WTC11 (cell line): ENCODE measurements around the gene HTR6. TPM values are rescaled to one million over a fixed set of nuclear protein-coding genes. Genes with fewer than 3 reads are reported as not detected.

Source experiments
- ATAC-seq: fragments of 200-7000 bp; cut with Tn5 transposase; 2 replicates; pipeline ENCODE4 v1.10.0; 2021; ENCODE audit warnings: mild to moderate bottlenecking, moderate library complexity
- CTCF ChIA-PET: fragments of 300-600 bp; sonication (Branson Sonifier 250); formaldehyde crosslinking; loops from one replicate; lab custom pipeline; 2021; ENCODE audit warnings: antibody characterized with exemption; lab: Charles Lee
- POLR2A ChIA-PET: fragments of 350-600 bp; sonication (Branson Sonifier 250); formaldehyde crosslinking; loops from one replicate; lab custom pipeline; 2021; ENCODE audit warnings: antibody characterized with exemption; lab: Charles Lee
- DNase-seq: peaks from one replicate; pipeline ENCODE4 v3.0.0; 2021; ENCODE audit warnings: low spot score
- H3K27ac Mint-ChIP-seq: 2 replicates; pipeline ENCODE4 v1.8.0; 2021; ENCODE audit warnings: mixed read lengths
- H3K27me3 Mint-ChIP-seq: 2 replicates; pipeline ENCODE4 v1.8.0; 2021; ENCODE audit warnings: low read depth, mild to moderate bottlenecking, moderate library complexity, mixed read lengths
- H3K36me3 Mint-ChIP-seq: 2 replicates; pipeline ENCODE4 v1.8.0; 2021; ENCODE audit warnings: mixed read lengths
- H3K4me1 Mint-ChIP-seq: 2 replicates; pipeline ENCODE4 v1.8.0; 2022; ENCODE audit warnings: mixed read lengths
- H3K4me3 Mint-ChIP-seq: 2 replicates; pipeline ENCODE4 v1.8.0; 2021; ENCODE audit warnings: mild to moderate bottlenecking, moderate library complexity, mixed read lengths
- H3K9me3 Mint-ChIP-seq: 2 replicates; pipeline ENCODE4 v1.8.0; 2021; ENCODE audit warnings: mixed read lengths
- CBFB ChIP-seq: sonication (generic); formaldehyde crosslinking; IDR thresholded peaks from 2 replicates; pipeline ENCODE4 v1.8.1; 2022; ENCODE audit warnings: mild to moderate bottlenecking, low read depth, missing genetic modification reagents
- CREB1 ChIP-seq: sonication (generic); formaldehyde crosslinking; IDR thresholded peaks from 2 replicates; pipeline ENCODE4 v1.8.0; 2023; ENCODE audit warnings: mild to moderate bottlenecking, missing genetic modification reagents
- CREM ChIP-seq: sonication (generic); formaldehyde crosslinking; IDR thresholded peaks from 2 replicates; pipeline ENCODE4 v1.8.1; 2022; ENCODE audit warnings: mild to moderate bottlenecking, missing genetic modification reagents, moderate library complexity
- E2F1 ChIP-seq: sonication (generic); formaldehyde crosslinking; IDR thresholded peaks from 2 replicates; pipeline ENCODE4 v1.8.0; 2022; ENCODE audit warnings: mild to moderate bottlenecking, missing genetic modification reagents
- E2F4 ChIP-seq: sonication (generic); formaldehyde crosslinking; IDR thresholded peaks from 2 replicates; pipeline ENCODE4 v1.8.1; 2022; ENCODE audit warnings: low read depth, mild to moderate bottlenecking, moderate library complexity, missing genetic modification reagents, borderline replicate concordance
- ELF4 ChIP-seq: sonication (generic); formaldehyde crosslinking; IDR thresholded peaks from 2 replicates; pipeline ENCODE4 v1.8.1; 2022; ENCODE audit warnings: low read depth, mild to moderate bottlenecking, moderate library complexity, missing genetic modification reagents
- EMX1 ChIP-seq: fragments of 250-450 bp; sonication (Bioruptor Pico); IDR thresholded peaks from 2 replicates; pipeline ENCODE4 v1.8.0; 2021; ENCODE audit warnings: mild to moderate bottlenecking
- ERG ChIP-seq: fragments of 250-450 bp; sonication (Bioruptor Pico); IDR thresholded peaks from 2 replicates; pipeline ENCODE4 v1.8.0; 2021; ENCODE audit warnings: mild to moderate bottlenecking
- IRF1 ChIP-seq: sonication (generic); formaldehyde crosslinking; IDR thresholded peaks from 2 replicates; pipeline ENCODE4 v1.8.0; 2023; ENCODE audit warnings: missing genetic modification reagents
- JAZF1 ChIP-seq: fragments of 250-450 bp; sonication (Bioruptor Pico); IDR thresholded peaks from 2 replicates; pipeline ENCODE4 v1.9.0; 2021; ENCODE audit warnings: moderate library complexity, mild to moderate bottlenecking, inconsistent platforms
- MYBL2 ChIP-seq: sonication (generic); formaldehyde crosslinking; IDR thresholded peaks from 2 replicates; pipeline ENCODE4 v1.8.1; 2023; ENCODE audit warnings: mild to moderate bottlenecking, moderate library complexity, missing genetic modification reagents
- NR1H2 ChIP-seq: sonication (generic); formaldehyde crosslinking; IDR thresholded peaks from 2 replicates; pipeline ENCODE4 v1.9.0; 2021; ENCODE audit warnings: mild to moderate bottlenecking, moderate library complexity, missing genetic modification reagents
- PREB ChIP-seq: sonication (generic); formaldehyde crosslinking; IDR thresholded peaks from 2 replicates; pipeline ENCODE4 v1.8.1; 2022; ENCODE audit warnings: mild to moderate bottlenecking, missing genetic modification reagents, moderate library complexity, borderline replicate concordance
- RORB ChIP-seq: fragments of 250-450 bp; sonication (Bioruptor Pico); IDR thresholded peaks from 2 replicates; pipeline ENCODE4 v1.9.0; 2021; ENCODE audit warnings: mild to moderate bottlenecking
- SMAD3 ChIP-seq: sonication (generic); formaldehyde crosslinking; IDR thresholded peaks from 2 replicates; pipeline ENCODE4 v1.8.0; 2022; ENCODE audit warnings: missing genetic modification reagents, mild to moderate bottlenecking, borderline replicate concordance
- STAT6 ChIP-seq: sonication (generic); formaldehyde crosslinking; conservative IDR thresholded peaks from 2 replicates; pipeline ENCODE4 v1.8.1; 2023; ENCODE audit warnings: mild to moderate bottlenecking, low read depth, missing genetic modification reagents, moderate library complexity
- TCF7 ChIP-seq: sonication (generic); formaldehyde crosslinking; IDR thresholded peaks from 2 replicates; pipeline ENCODE4 v1.8.0; 2022; ENCODE audit warnings: mild to moderate bottlenecking, low read depth, missing genetic modification reagents, moderate library complexity
- ZNF232 ChIP-seq: sonication (generic); formaldehyde crosslinking; IDR thresholded peaks from 2 replicates; pipeline ENCODE4 v1.8.0; 2022; ENCODE audit warnings: mild to moderate bottlenecking, missing genetic modification reagents
- ZNF512 ChIP-seq: sonication (generic); formaldehyde crosslinking; IDR thresholded peaks from 2 replicates; pipeline ENCODE4 v1.8.1; 2022; ENCODE audit warnings: missing genetic modification reagents, borderline replicate concordance
- ZSCAN18 ChIP-seq: fragments of 250-450 bp; sonication (Bioruptor Pico); IDR thresholded peaks from 2 replicates; pipeline ENCODE4 v2.1.2; 2022; ENCODE audit warnings: mild to moderate bottlenecking, moderate library complexity
- total RNA-seq: library from RNA; stranded (reverse); gene quantifications from 3 replicates; pipeline ENCODE4 v1.2.3, GENCODE V29; 2021

The HTR6 gene
- total RNA-seq, 1 experiment from 2014 or later, result 0.90 TPM

GRCh38 chr1:19679691-19680090 lies 15.0 kb downstream of the HTR6 start:
- POLR2A ChIA-PET, result no interaction called here

GRCh38 chr1:19680644-19681043 lies 16.0 kb downstream of the HTR6 start:
- Mint-ChIP-seq H3K9me3 (no peaks in the 10 kb centered on the region), H3K36me3 (no peaks in the 10 kb centered on the region), H3K4me1 (peaks cover 7% of the 10 kb centered on the region), H3K27ac (no peak overlapping the region), H3K27me3 (peaks cover 5% of the 10 kb centered on the region), H3K4me3 (no peak overlapping the region)
- TF ChIP-seq MYBL2 (CRISPR knock-in tag) (no peak), RORB (CRISPR knock-in tag) (no peak), NR1H2 (CRISPR knock-in tag) (no peak), SMAD3 (CRISPR knock-in tag) (no peak), IRF1 (no peak), TCF7 (no peak), ZNF232 (CRISPR knock-in tag) (no peak), ERG (CRISPR knock-in tag) (no peak), JAZF1 (no peak), ZNF512 (CRISPR knock-in tag) (no peak), ELF4 (CRISPR knock-in tag) (no peak)
- ATAC-seq (no peak), DNase-seq (no peak)
- ChIA-PET CTCF (interaction anchor here (0.6 to 1.6 kb wide), 5 partner anchors 24 to 368 kb away, joined by 3 to 5 read pairs (median 3); no protein-coding TSS in a partner anchor), POLR2A (interaction anchor here (0.5 kb wide), 1 partner anchor 147 kb away, joined by 3 read pairs; no protein-coding TSS in a partner anchor)

More at GRCh38 chr1:19679691-19680090, 15.0 kb downstream of the HTR6 start:
- no peak overlapping the region for H3K27ac Mint-ChIP-seq
- no peak overlapping the region for H3K4me3 Mint-ChIP-seq
- H3K4me1 Mint-ChIP-seq, result peaks cover 7% of the 10 kb centered on the region
- DNase-seq (no peak), ATAC-seq (no peak)
- no peaks in the 10 kb centered on the region for H3K9me3 Mint-ChIP-seq
- TF ChIP-seq EMX1 (CRISPR knock-in tag) (no peak), STAT6 (CRISPR knock-in tag) (no peak), CREB1 (CRISPR knock-in tag) (no peak)
- TF ChIP-seq, all 79 proteins: peak for 0
- Mint-ChIP-seq H3K36me3 (no peaks in the 10 kb centered on the region), H3K27me3 (peaks cover 14% of the 10 kb centered on the region)
- CTCF ChIA-PET, result interaction anchor here (0.6 to 1.6 kb wide), 4 partner anchors 18 to 26 kb away, joined by 3 to 6 read pairs (median 4); no protein-coding TSS in a partner anchor

GRCh38 chr1:19682257-19682656 lies 17.6 kb downstream of the HTR6 start:
- ATAC-seq, result no peak
- H3K4me1 Mint-ChIP-seq, result peaks cover 16% of the 10 kb centered on the region
- ChIA-PET CTCF (interaction anchor here (1.0 to 6.8 kb wide), 3 partner anchors 20 to 28 kb away, joined by 3 to 38 read pairs (median 9); no protein-coding TSS in a partner anchor), POLR2A (no interaction called here)
- H3K9me3 Mint-ChIP-seq, result peaks cover 2% of the 10 kb centered on the region; the same call in 1 of the 2 replicates
- H3K27me3 Mint-ChIP-seq, result no peaks in the 10 kb centered on the region; the same call in 1 of the 2 replicates
- H3K27ac Mint-ChIP-seq, result no peak overlapping the region
- no peak overlapping the region for H3K4me3 Mint-ChIP-seq
- H3K36me3 Mint-ChIP-seq, result no peaks in the 10 kb centered on the region
- DNase-seq, result no peak
- TF ChIP-seq ZSCAN18 (CRISPR knock-in tag) (no peak), E2F1 (CRISPR knock-in tag) (no peak), CREM (CRISPR knock-in tag) (no peak), PREB (CRISPR knock-in tag) (no peak), E2F4 (CRISPR knock-in tag) (no peak), CBFB (CRISPR knock-in tag) (no peak), ELF4 (CRISPR knock-in tag) (no peak)
